Testis (tissue), 2 donors: ENCODE data around the gene ITPK1.

ENCODE experiments used
- CTCF ChIP-seq, 3 experiments: fragments of 450-650 bp in 2 of 3; fragments of 200-600 bp in 1 of 3; sonication (generic) in 1 of 3; IDR thresholded peaks; one replicate each; pipeline ENCODE4 v1.5.1; 2016 to 2019; ENCODE audit warnings: antibody characterized with exemption in 3 of 3, mild to moderate bottlenecking in 2 of 3, moderate library complexity in 1 of 3
- POLR2A ChIP-seq: fragments of 450-650 bp; IDR thresholded peaks from one replicate; pipeline ENCODE4 v1.6.1; 2017; ENCODE audit warnings: antibody characterized with exemption, mild to moderate bottlenecking, moderate library complexity

GRCh38 chr14:93092606-93093556 lies 22.8 kb downstream of the ITPK1 start:
- TF ChIP-seq CTCF (IDR thresholded peaks at IDR 0.05) (no peak), POLR2A (no peak)
